Lower lobe of right lung (tissue), 2 donors: ENCODE data around the gene MBD3L2. TPM values are rescaled to one million over a fixed set of nuclear protein-coding genes. Genes with fewer than 3 reads are reported as not detected.

ENCODE experiments used
- ATAC-seq, 2 donors: fragments of 200-7000 bp; cut with Tn5 transposase; one replicate each; pipeline ENCODE4 v1.9.1; 2020 to 2022; ENCODE audit warnings: mild to moderate bottlenecking in 2 of 2, moderate library complexity in 2 of 2
- DNase-seq: peaks from one replicate; pipeline ENCODE4 v3.0.0-alpha.2; 2020
- H3K27ac ChIP-seq: fragments of 200-600 bp; one replicate; pipeline ENCODE4 v1.8.0; 2022
- H3K27me3 ChIP-seq: fragments of 200-600 bp; one replicate; pipeline ENCODE4 v1.8.0; 2022; ENCODE audit warnings: low read depth
- H3K36me3 ChIP-seq: fragments of 200-600 bp; one replicate; pipeline ENCODE4 v1.8.0; 2022; ENCODE audit warnings: mild to moderate bottlenecking
- H3K4me1 ChIP-seq: fragments of 200-600 bp; one replicate; pipeline ENCODE4 v1.8.0; 2022
- H3K4me3 ChIP-seq: fragments of 200-600 bp; one replicate; pipeline ENCODE4 v1.8.0; 2022; ENCODE audit warnings: mild to moderate bottlenecking
- H3K9me3 ChIP-seq: fragments of 200-600 bp; one replicate; pipeline ENCODE4 v1.8.0; 2022
- intact Hi-C: fragments of 100-400 bp; cut with DNase I; formaldehyde crosslinking; loops from one replicate; pipeline ENCODE4 v1.11.0; 2022
- total RNA-seq: library from RNA; stranded (reverse); fragmentation: NEBNext Ultra II Directional; extraction: Animal tissue kit (Norgen Biotek cat#: 25700); gene quantifications from one replicate; pipeline ENCODE4 v1.2.1, GENCODE V29; 2021
- TF ChIP-seq, protein P1 (sequence below): fragments of 200-600 bp; IDR thresholded peaks from one replicate; pipeline ENCODE4 v1.8.0; 2022; ENCODE audit warnings: antibody characterized with exemption, mild to moderate bottlenecking
- donor health status: DM: no; HTN: yes; CAD: no; lungs with severe emphysema.

Gene MBD3L2
- total RNA-seq, 1 donor from 2014 or later = not detected

DNA sequence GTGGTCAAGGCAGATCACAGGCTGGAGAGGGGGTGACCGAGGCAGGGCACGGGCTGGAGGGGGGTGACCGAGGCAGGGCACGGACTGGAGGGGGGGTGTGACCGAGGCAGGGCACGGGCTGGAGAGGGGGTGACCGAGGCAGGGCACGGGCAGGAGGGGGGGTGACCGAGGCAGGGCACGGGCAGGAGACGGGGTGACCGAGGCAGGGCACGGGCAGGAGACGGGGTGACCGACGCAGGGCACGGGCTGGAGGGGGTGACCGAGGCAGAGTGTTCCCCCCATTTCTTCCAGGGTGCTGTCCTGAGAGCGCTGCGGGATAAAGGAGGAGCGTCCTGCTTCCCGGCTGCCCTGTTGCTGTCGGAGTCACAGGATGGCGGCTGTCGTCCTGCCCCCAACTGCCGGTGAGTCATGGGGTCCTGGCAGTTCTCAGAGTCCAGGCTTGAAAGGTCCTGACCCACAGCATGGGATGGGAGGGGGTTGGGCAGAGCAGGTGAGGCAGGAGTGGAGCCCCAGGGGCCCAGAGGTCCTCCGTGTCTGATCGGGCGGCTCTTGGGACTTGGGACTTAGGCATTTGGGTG is 25.7 kb downstream of the MBD3L2 start:
- DNase-seq (no peak), ATAC-seq (no peak)
- H3K4me1 ChIP-seq = peaks cover 15% of the 10 kb centered on the region
- intact Hi-C loops = no loop called here
- H3K36me3 ChIP-seq = peaks cover 89% of the 10 kb centered on the region
- no peak overlapping the region for H3K27ac ChIP-seq
- no peak overlapping the region for H3K4me3 ChIP-seq
- H3K27me3 ChIP-seq = no peaks in the 10 kb centered on the region
- peaks cover 46% of the 10 kb centered on the region for H3K9me3 ChIP-seq
- TF ChIP-seq, protein P1, sequence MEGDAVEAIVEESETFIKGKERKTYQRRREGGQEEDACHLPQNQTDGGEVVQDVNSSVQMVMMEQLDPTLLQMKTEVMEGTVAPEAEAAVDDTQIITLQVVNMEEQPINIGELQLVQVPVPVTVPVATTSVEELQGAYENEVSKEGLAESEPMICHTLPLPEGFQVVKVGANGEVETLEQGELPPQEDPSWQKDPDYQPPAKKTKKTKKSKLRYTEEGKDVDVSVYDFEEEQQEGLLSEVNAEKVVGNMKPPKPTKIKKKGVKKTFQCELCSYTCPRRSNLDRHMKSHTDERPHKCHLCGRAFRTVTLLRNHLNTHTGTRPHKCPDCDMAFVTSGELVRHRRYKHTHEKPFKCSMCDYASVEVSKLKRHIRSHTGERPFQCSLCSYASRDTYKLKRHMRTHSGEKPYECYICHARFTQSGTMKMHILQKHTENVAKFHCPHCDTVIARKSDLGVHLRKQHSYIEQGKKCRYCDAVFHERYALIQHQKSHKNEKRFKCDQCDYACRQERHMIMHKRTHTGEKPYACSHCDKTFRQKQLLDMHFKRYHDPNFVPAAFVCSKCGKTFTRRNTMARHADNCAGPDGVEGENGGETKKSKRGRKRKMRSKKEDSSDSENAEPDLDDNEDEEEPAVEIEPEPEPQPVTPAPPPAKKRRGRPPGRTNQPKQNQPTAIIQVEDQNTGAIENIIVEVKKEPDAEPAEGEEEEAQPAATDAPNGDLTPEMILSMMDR = no peak

GRCh38 chr19:7076151-7076550 is 27.0 kb downstream of the MBD3L2 start:
- TF ChIP-seq, protein P1 = no peak
- H3K27me3 ChIP-seq = no peaks in the 10 kb centered on the region
- peaks cover 97% of the 10 kb centered on the region for H3K36me3 ChIP-seq
- H3K4me1 ChIP-seq = peaks cover 2% of the 10 kb centered on the region
- H3K9me3 ChIP-seq = peaks cover 60% of the 10 kb centered on the region
- no peak for DNase-seq
- intact Hi-C loops = no loop called here
- H3K27ac ChIP-seq = no peak overlapping the region
- H3K4me3 ChIP-seq = no peak overlapping the region
- ATAC-seq = no peak

DNA sequence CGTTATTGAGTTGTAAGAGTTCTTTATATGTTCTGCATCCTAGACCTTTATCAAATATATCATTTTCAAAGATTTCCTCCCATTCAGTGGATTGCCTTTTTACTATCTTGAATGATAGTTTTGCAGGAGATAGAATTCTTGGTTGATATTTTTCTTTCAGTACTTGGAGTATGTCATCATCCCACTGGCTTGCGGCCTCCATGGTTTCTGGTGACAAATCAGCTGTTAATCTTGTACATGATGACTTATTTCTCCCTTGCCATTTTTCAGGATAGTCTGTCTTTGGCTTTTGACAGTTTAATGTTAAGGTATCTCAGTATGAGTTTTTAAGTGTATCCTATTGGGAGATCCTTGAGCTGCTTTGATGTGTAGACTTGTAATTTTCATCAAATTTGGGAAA is 28.9 kb downstream of the MBD3L2 start:
- H3K9me3 ChIP-seq = peaks cover 78% of the 10 kb centered on the region
- no peak overlapping the region for H3K27ac ChIP-seq
- no peaks in the 10 kb centered on the region for H3K4me1 ChIP-seq
- no peaks in the 10 kb centered on the region for H3K27me3 ChIP-seq
- no peak overlapping the region for H3K4me3 ChIP-seq
- ATAC-seq = no peak
- peaks cover 97% of the 10 kb centered on the region for H3K36me3 ChIP-seq
- no peak for DNase-seq
- intact Hi-C loops = no loop called here
- TF ChIP-seq, protein P1 = no peak

DNA sequence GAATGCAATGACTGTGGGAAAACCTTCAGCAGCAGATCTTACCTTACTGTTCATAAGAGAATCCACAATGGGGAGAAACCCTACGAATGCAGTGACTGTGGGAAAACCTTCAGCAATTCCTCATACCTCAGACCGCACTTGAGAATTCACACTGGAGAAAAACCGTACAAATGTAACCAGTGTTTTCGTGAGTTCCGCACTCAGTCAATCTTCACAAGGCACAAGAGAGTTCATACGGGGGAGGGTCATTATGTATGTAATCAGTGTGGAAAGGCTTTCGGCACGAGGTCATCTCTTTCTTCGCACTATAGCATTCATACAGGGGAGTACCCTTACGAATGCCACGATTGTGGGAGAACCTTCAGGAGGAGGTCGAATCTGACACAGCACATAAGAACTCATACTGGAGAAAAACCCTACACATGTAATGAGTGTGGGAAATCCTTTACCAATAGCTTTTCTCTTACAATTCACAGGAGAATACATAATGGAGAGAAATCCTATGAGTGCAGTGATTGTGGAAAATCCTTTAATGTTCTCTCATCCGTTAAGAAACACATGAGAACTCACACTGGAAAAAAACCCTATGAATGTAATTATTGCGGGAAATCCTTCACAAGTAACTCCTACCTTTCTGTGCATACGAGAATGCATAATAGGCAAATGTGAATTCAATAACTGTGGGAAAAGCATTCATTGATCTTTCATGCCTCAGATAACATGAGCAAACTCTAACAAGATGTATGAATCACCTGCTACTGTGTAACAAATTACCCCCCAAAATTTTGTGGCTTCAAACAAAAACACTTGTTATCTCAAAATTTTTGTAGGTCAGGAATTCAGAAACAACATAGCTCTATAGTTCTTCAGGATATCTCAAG is 34.2 kb downstream of the MBD3L2 start:
- H3K9me3 ChIP-seq = peaks cover 99% of the 10 kb centered on the region
- no peak overlapping the region for H3K27ac ChIP-seq
- H3K36me3 ChIP-seq = peaks cover 59% of the 10 kb centered on the region
- TF ChIP-seq, protein P1 = no peak
- intact Hi-C loops = no loop called here
- ATAC-seq = no peak
- H3K27me3 ChIP-seq = no peaks in the 10 kb centered on the region
- no peaks in the 10 kb centered on the region for H3K4me1 ChIP-seq
- H3K4me3 ChIP-seq = no peak overlapping the region
- DNase-seq = no peak

DNA sequence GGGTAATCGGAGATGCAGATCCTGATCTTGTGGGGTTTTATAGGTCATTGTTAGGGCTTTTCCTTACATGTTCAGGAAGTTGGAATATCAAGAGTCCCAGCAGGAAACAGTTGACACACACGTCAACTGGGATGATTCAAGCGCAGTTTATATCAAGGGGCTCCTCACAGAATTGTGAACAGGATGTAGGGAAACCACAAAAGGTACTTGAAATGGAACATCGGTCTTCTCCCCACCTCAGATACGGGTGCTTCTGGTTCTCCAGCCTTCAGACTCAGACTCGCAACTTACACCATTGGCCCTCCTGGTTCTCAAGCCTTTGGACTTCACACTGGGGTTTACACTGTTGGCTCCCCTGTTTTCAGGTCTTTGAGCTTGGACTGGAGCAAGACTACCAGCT is 39.9 kb downstream of the MBD3L2 start:
- no peaks in the 10 kb centered on the region for H3K4me1 ChIP-seq
- H3K4me3 ChIP-seq = no peak overlapping the region
- H3K36me3 ChIP-seq = peaks cover 4% of the 10 kb centered on the region
- DNase-seq = no peak
- TF ChIP-seq, protein P1 = no peak
- no peak overlapping the region for H3K27ac ChIP-seq
- no peak for ATAC-seq
- H3K9me3 ChIP-seq = peaks cover 86% of the 10 kb centered on the region
- intact Hi-C loops = no loop called here
- no peaks in the 10 kb centered on the region for H3K27me3 ChIP-seq
